Skin epidermis (tissue), 12 donors: ENCODE results near the gene AFF3.
"Not testable (repeated sequence)": the region's sequence is repeated elsewhere in the genome, so short reads cannot be mapped to it uniquely, and the experiment has no call there.

ENCODE experiments used
- H3K27ac ChIP-seq, 21 experiments: fragments of 200-600 bp; sonication (generic) in 11 of 21; one replicate each; pipeline ENCODE4 v1.5.0; 2020; ENCODE audit warnings: mild to moderate bottlenecking in 3 of 21, inconsistent platforms in 2 of 21, moderate library complexity in 2 of 21
- H3K4me3 ChIP-seq, 7 experiments: fragments of 200-600 bp; sonication (generic) in 2 of 7; one replicate each; pipeline ENCODE4 v1.5.0; 2020; ENCODE audit warnings: inconsistent platforms in 2 of 7, mild to moderate bottlenecking in 2 of 7, moderate library complexity in 1 of 7

Gene AFF3

DNA sequence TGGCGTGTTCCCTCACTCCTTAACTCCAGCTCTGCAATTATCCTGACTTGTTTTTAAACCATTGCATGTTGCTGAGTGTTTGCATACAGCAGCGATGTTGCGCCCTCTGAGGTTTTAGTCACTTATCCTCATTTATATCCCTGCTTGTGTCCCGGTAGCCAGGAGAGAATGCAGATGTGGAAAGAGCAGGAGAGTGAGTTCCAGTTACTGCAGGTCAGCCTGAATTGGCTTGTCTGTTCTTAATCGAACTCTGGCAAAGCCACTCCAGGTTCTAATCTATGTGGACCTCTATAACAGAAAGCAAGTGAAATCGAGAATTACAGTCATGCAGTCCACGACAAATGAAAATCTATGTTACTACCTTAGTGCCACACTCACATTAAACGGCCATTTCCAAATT is 357.4 kb downstream of the AFF3 start:
- Histone ChIP-seq H3K4me3 (no peak overlapping the region), H3K27ac (peak overlapping the region in 1 of 21 experiments; percentile 18)

DNA sequence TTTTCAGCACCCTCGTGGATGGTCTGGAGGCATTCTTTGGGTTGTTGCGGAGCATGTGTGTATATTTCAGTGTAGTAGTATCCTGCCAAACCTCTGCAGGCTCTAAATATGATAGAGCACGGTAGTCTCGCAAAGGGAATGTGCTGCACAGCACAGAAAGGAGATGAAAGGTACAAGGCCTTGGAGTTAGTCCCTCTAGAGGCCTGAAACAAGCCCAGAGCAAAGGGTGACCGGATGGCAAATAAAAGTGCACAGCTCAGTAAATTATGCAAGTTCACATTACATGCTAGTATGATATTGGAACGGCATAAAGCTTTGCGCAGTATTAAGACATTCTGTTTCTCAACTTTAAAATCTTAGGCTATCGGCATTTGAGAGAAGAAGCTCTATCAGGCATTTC is 358.1 kb downstream of the AFF3 start:
- Histone ChIP-seq H3K27ac (no peak overlapping the region), H3K4me3 (no peak overlapping the region)

DNA sequence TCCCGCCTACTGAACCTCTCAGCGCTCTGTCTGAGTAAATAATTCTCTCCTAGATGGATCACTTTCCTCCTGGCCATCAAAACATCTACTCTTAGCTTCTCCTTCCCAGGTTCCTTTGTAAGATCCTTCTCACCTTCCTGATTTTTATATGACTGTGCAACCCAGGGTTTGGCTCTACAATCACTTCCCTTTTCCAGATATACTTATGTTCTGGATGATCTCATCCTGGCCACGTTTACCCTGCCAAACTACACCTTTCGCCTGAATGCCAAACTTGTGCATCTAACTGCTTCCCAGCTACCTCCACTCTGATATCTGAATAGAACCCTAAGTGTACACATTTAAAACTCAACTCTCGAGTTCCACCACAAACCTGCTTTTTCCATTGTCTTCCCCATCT is 362.1 kb downstream of the AFF3 start:
- Histone ChIP-seq H3K27ac (no peak overlapping the region), H3K4me3 (no peak overlapping the region)

DNA sequence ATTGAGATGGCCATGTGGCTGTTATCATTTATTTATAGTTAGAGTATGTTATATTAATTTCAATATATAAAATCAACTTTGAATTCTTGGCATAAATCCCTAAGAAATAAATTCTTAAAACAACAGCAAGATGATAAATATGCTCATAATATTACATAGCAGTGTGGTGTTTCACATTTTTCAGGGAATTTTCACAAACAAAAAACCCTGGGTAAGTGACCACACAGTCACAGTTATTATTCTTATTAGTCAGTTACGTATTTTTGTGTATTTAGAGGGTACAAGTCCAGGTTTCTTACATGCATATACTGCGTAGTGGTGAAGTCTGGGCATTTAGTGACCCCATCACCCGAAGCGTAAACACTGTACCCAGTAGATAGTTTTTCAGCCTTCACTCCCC is 363.1 kb downstream of the AFF3 start:
- H3K4me3 ChIP-seq, result no peak overlapping the region

DNA sequence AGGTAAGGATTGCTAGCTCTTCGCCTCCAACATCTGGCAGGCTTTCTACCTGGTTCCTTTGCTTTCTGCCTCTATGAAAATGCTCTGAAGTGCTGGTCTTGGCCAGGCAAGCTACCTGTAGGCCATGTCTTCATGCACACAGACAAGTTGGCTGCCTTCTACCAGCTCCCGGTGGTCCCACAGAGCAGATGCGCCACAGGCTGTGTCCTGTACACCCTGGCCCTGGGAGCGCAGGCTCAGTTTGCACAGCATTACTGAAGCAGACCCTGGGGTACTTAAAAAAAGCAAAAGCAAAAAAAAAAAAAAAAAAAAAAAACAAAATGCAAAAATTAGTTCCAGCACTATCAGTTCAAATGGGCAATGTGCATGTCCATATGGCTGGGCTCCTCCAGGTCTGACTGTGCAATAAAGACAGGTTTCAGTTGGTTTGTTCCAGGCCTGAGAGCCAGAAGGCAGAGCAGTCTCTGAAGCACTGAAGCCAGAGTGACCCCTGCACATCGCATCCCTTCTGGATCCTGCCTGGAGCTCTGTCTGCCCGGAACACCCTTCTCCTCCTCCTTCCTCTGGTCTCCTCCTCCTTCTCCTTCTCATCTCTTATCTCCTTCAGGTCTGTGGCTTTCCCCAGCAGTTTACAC is 364.6 kb downstream of the AFF3 start:
- no peak overlapping the region for H3K27ac ChIP-seq
- H3K4me3 ChIP-seq, result no peak overlapping the region

More for the DNA sequence above, 363.1 kb downstream of the AFF3 start:
- no peak overlapping the region for H3K27ac ChIP-seq

DNA sequence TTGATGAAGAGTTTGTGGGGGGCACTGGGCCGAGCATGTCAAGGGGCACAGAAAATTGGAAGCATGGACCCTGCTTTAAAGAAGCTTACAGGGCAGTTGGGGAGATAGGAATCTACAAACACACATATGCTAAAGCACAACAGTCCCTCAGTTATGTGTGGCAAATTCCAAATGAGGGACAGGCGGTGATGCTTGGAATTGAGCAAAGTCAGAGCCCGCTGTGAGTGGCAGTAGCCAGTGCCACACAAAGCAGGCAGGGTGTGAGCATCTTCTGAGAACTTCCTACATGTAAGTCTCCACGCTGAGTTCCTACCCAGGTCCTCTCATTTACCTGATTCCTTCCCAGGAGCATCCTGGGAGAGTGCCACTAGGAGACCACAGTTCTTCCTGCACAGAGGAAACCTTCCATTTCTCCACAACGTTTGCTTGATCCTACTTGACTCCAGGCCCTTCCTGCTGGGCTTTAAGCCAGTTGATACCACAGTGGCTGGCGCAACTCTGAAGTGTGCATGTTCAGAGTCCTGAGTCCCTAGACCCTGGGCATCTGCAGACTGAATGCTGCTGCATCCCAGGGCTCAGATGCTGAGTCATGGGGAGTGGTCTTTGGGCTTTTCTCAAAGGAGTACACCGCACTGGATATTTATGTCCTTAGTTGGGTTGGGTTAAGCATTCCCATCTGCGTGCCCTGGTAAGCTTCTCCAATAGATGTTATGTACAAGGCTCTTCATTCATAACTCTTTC is 365.3 kb downstream of the AFF3 start:
- H3K4me3 ChIP-seq, result no peak overlapping the region
- no peak overlapping the region for H3K27ac ChIP-seq

DNA sequence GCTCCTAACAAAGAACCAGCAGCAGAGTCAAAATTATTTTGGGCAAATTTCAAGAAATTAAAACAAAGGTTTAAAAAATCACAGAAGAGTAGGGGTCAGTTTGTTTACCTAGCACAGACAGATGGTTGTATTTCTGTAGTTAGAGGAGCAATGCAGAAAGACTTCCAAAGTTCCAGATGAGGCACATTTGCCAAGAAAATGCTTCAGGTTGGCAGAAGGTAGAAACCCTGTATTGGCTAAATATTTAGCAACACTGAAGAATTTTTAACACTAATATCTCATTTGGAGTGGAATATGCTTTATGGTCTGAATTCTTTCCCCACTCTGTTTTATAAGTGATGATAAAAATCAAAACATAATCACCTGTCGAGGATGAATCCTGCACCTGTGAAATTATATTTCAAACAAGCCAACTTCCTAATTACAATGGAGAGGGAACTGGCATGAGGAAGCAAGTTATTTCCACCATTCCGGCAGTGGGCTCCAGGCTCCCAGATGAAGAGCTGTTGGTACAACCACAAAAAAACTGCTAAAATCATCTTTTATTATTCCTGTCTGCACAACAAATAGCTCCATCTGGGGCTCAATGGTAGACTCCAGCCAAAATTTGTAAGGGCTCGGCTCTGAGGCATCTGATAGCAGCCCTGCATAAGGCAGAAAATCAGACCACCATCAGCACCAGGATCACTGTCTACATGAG is 366.0 kb downstream of the AFF3 start:
- Histone ChIP-seq H3K27ac (peak overlapping the region in 2 of 21 experiments; percentile 5 to 55), H3K4me3 (no peak overlapping the region)

DNA sequence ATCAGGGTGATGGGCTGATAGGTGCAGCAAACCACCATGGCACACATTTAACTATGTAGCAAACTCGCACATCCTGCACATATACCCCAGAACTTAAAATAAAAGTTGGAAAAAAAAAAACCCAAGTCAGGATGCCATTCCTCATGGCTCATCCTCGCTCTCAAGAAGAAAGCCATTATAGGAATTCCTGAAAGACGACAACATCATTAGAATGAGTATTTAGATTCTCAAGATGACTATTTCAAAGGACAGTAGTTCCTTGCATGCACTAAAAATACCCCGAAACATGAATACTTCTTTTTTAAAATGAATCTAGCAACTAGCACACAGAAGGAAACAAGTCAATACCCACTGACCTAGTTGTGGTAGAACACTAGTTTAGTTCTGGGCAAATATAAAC is 366.8 kb downstream of the AFF3 start:
- no peak overlapping the region for H3K4me3 ChIP-seq
- H3K27ac ChIP-seq, result peak overlapping the region in 2 of 21 experiments; percentile 5 to 55

DNA sequence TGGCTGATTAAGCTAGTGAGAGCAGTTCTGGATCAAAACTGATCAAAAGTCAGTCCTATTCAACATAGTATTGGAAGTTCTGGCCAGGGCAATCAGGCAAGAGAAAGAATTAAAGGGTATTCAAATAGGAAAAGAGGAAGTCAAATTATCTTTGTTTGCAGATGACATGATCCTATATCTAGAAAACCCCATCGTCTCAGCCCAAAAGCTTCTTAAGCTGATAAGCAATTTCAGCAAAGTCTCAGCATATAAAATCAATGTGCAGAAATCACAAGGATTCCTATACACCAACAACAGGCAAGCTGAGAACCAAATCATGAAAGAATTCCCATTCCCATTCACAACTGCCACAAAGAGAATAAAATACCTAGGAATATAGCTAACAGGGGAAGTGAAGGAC is 368.7 kb downstream of the AFF3 start:
- H3K4me3 ChIP-seq, result not testable (repeated sequence)
- H3K27ac ChIP-seq, result peak overlapping the region in 5 of 21 experiments; percentile 31 to 74 (median 59)

DNA sequence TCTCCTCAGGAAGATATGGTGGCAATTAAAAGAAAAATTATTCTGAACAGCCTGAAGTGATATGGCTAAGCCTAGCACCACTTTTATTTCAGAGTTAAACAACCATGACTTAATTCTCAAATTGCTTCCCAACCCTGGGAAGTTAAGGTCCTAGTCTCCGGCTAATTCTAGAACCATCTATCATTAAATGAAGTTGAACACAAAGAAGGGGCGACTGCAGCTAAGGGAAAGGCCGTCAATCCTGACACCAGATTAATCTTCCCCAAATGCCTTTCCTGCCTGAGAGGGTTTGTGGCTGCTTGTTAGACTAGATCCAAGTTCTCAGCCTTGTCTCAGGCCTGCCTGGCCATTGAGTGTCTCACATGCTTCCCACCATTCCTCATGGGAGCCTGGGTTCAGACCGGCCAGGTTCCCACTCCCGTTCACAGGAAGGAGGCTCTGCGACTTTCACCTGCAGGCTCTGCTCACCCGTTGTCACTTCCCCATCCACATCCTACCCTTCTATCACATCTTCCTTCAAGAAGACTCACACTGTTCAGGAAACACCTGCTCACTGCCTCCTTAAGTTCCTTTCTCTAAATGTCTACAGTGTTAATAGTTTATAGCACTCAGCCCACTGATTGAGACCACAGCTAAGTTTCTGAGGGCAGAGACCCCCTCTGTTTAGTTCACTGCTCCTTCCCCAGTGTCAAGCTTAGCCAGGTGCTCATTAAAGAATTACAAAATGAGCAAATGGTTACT is 369.6 kb downstream of the AFF3 start:
- Histone ChIP-seq H3K27ac (peak overlapping the region in 11 of 21 experiments; percentile 2 to 74 (median 51)), H3K4me3 (no peak overlapping the region)

DNA sequence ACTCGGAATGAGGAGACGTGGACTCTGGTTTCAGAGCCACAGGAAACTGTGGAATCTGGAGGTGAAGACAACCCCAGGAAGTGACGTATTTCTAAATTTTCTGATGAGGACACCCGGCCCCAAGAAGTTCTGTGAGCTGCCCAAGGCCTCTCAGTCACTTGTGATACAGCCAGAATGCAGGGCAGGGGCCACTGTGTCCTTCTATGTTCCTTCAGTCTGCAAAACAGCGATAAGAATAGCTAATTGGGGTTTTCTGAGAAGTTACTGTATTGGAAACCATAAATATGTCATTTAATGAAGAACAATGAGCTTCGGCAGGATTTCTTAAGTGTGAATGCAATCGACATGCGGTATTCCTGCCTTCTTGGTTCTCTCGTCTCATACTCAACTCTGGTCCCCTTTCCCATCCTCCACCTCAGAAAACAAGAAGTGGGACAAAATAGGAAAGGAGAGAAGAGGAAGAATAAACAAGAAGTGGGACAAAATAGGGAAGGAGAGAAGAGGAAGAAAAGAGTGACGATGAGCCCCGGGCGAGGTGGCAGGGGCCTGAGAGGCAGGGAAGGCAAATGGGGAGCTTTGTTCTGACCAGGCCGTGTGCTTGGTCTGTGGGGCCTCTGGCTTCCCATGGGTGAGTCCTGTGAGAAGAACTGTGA is 370.6 kb downstream of the AFF3 start:
- Histone ChIP-seq H3K27ac (peak overlapping the region in 12 of 21 experiments; percentile 2 to 74 (median 49)), H3K4me3 (no peak overlapping the region)

DNA sequence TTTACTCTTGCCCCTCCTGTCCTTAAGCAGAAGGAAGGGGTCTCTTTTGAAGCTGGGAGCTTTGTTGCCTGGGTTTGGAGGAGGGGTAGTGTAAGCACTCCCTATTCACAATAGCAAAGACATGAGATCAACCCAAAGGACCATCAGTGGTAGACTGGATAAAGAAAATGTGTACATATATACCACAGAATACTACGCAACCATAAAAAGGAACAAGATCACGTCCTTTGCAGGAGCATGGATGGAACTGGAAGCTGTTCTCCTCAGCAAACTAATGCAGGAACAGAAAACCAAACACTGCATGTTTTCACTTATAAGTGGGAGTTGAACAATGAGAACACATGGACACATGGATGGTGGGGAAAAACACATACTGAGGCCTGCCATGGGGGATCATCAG is 371.5 kb downstream of the AFF3 start:
- no peak overlapping the region for H3K4me3 ChIP-seq
- peak overlapping the region in 11 of 21 experiments; percentile 2 to 74 (median 43) for H3K27ac ChIP-seq

DNA sequence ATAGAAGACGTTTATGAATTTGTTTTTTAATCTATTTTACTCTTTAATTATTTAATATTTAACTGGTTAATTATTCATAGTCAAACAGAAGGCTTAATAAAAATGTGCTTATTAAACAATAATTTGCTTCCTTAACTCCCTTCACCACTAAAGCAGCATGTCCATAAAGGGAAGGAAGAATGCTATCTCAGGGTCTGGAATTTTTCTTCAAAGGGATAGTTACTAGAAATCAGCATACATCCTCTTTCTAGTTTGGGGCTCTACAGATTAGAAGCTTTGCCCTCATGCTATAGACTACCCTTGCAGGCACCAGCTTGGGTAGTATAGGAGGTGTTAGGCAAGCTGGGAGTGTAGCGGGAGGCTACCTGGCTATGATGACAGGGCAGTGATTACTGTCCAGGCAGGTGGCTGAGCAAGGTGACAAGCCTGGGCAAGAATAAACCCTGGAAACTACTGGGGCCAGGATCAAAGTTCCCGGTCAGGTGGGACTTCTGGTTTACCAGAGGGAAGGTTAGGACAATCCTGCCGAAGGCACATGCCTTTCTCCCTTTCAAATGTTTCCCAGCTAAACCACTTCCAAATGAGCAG is 376.6 kb downstream of the AFF3 start:
- Histone ChIP-seq H3K4me3 (no peak overlapping the region), H3K27ac (peak overlapping the region in 1 of 21 experiments; percentile 28)

DNA sequence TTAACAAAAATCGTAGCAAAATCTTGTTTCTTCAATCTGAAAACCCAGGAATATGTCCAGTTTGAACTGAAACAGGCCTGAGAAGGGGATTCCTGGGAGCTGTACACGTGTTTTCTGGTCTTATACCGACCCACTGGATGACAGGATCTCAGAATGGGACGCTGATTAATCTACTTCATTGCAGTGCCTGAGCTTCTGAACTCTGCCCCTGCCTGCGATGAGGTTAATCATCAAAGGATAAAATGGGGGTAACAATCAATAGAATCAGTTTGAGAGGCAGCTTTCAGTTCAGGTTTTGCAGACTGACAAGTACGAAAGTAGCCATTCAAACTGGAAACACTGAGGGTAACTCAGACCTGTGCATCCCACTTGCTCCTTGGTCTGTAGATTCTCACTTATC is 378.6 kb downstream of the AFF3 start:
- no peak overlapping the region for H3K27ac ChIP-seq
- no peak overlapping the region for H3K4me3 ChIP-seq

DNA sequence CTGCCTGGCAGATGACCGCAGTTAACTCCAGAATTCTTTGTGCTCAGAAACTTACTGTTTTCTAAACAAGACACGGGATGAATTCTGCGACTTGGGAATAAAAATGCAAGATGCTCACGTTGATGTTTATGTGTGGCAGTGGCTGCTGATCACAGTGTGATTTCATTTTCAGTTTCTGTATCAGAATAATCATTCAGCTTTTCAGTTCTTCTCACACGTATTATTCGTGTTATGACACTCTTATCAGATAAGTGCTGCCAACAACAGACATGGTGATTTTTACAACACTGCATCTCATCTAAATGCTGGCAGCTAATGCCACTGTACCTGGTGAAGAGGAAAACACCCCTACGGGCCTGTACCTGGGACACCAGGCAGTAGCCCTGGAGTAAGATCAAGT is 379.7 kb downstream of the AFF3 start:
- H3K4me3 ChIP-seq, result no peak overlapping the region

DNA sequence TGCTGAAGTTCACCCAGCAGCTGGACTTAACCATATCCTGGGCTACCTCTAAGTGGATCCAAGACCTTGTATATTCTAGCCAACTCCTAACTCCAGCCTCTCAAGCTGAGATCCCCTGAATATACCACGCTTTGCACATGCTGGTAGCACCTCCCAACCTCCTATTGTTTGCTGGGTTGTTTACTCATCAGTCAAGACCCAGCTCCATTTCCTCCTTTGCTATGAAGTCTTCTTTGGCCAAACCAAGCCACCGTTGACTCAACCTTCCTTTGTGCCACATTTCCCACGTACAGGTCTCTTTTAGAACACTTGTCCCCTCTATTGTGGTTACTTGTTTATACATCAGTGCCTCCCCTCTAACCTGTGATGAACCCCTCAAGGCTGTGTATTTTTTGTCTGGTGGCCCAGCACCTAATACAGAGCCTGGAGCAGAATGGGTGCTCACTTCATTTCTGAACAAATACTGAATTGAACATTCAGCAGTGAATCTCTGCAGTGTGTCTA is 384.7 kb downstream of the AFF3 start:
- Histone ChIP-seq H3K4me3 (no peak overlapping the region), H3K27ac (no peak overlapping the region)

More for the DNA sequence above, 379.7 kb downstream of the AFF3 start:
- H3K27ac ChIP-seq, result no peak overlapping the region

DNA sequence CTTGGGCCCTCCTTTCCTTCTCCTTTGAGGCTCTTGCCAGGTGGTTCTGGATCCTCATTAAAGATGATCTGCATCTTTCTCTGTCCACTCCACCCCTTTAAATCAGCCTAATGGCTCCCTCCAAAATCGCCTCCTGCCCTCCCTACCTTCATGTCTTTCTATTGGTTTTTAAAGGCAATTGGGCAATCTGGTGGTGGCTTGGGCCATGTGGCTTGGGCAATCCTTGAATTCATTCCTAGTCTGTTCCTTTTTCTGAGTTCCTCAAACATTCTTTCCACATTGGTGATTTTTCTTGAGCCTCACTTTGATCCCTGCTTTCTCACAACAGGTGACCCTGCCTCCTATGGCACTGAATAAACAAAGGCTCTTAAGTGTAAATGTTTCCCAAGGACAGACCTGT is 386.3 kb downstream of the AFF3 start:
- no peak overlapping the region for H3K4me3 ChIP-seq
- no peak overlapping the region for H3K27ac ChIP-seq

DNA sequence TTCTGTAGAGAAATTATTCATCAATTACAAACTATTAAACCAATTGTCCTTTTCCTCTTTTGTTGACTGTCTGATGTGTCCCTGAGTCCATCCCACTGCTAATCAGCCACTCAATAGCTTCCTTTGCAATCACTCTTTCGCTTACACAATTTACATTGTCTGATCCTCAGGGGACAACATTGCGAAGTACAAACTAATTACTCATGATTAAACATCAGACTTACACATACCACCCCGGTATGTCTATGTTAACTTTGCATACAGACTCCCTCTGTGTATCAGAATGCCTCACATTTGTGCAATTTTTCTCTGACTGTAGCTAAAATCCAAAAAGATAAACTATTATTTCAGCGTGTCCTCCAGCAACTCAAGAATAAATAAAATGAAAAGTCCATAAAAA is 388.2 kb downstream of the AFF3 start:
- H3K4me3 ChIP-seq, result no peak overlapping the region

DNA sequence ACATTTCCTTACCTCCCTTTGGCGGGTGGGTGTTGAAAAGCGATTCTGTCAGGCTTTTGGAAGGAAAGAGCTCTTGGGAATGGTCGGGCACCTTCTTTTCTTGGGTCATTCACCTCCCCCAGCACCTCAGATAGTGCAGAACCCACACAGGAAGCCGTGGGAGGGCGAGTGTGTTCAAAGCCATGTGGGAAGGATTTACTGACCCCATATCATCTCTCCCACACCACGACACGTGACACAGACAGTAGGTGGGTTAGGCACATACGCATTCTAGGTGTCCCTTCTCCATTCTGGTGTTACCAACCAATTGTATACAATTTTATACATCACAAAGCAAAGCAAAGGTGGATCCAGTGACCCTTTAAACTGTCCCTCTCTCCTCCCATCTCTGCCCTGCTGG is 388.9 kb downstream of the AFF3 start:
- Histone ChIP-seq H3K4me3 (no peak overlapping the region), H3K27ac (no peak overlapping the region)

More for the DNA sequence above, 388.2 kb downstream of the AFF3 start:
- no peak overlapping the region for H3K27ac ChIP-seq
